ENCODE results near the gene SUGCT.
"Not testable (repeated sequence)": the region's sequence is repeated elsewhere in the genome, so short reads cannot be mapped to it uniquely, and the experiment has no call there.

SUGCT gene

DNA sequence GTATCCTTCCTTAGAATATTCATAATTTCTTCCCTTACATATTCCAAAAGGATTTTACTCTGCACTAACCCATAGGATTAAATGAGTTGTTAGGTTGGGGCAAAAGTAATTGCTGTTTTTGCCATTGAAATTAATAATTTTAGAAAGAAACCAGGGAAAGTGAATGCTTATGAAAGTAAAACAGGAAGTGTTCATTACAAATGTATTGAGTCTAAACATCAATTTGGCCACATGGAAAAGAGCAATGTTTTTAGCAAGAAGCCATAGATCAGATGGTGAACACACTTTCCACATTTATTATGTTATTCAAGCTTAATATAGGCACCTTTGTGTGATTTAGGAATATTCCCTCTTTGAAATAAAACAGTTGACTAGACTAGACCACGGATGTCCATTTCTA is 102.9 kb downstream of the SUGCT start:
- FAIRE-seq (no peak), DNase-seq (ENCODE audit: insufficient read length, low spot score) (no peak)

DNA sequence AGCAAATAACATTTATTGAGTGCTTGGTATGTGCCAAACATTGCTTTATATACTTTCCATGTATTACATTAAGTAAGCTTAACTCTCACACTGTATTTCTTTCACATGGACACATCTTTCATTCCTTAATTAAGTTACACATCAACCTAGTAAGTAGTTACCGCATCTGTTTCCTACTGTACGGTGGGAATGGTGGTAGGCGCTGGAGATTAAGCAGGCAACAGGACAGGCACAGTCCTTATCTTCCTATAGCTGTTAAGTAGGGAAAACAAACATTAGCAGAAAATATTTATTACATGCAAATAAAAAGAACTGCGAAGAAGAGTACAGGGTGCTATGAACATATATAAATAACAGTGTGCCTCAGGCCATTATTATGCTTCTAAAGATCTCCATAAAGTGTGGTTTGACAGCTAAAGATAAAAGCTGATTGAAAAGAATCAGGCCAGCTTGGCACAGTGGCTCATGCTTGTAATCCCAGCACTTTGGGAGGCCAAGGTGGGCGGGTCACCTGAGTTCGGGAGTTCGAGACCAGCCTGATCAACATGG is 105.0 kb downstream of the SUGCT start:
- FAIRE-seq: no peak
- DNase-seq (ENCODE audit: insufficient read length, low spot score): no peak
- TF ChIP-seq POLR2A (IDR thresholded peaks at IDR 0.05; ENCODE audit: low read depth, low read length): no peak
- TF ChIP-seq SPI1 (IDR thresholded peaks at IDR 0.05; ENCODE audit: low read depth, low read length): no peak
- no peak for TF ChIP-seq TAF1 (IDR thresholded peaks at IDR 0.05; ENCODE audit: low read depth, low read length)
- TF ChIP-seq POLR2AphosphoS5 (IDR thresholded peaks at IDR 0.05; ENCODE audit: low read depth, low read length): no peak
- TF ChIP-seq PAX5 (IDR thresholded peaks at IDR 0.05; ENCODE audit: insufficient read depth, low read length, severe bottlenecking): no peak
- no peak for TF ChIP-seq POU2F2 (IDR thresholded peaks at IDR 0.05; ENCODE audit: low read depth, low read length)

More for the DNA sequence above, 102.9 kb downstream of the SUGCT start:
- TF ChIP-seq POU2F2 (IDR thresholded peaks at IDR 0.05; ENCODE audit: low read depth, low read length) (no peak), POLR2AphosphoS5 (IDR thresholded peaks at IDR 0.05; ENCODE audit: low read depth, low read length) (no peak), SPI1 (IDR thresholded peaks at IDR 0.05; ENCODE audit: low read depth, low read length) (peak; percentile 63), POLR2A (IDR thresholded peaks at IDR 0.05; ENCODE audit: low read depth, low read length) (no peak)

GRCh38 chr7:40243076-40243475 is 108.3 kb downstream of the SUGCT start:
- TF ChIP-seq POLR2A (IDR thresholded peaks at IDR 0.05; ENCODE audit: low read depth, low read length): no peak
- no peak for TF ChIP-seq TAF1 (IDR thresholded peaks at IDR 0.05; ENCODE audit: low read depth, low read length)
- TF ChIP-seq SPI1 (IDR thresholded peaks at IDR 0.05; ENCODE audit: low read depth, low read length): no peak
- TF ChIP-seq PAX5 (IDR thresholded peaks at IDR 0.05; ENCODE audit: insufficient read depth, low read length, severe bottlenecking): no peak
- TF ChIP-seq POU2F2 (IDR thresholded peaks at IDR 0.05; ENCODE audit: low read depth, low read length): no peak
- no peak for TF ChIP-seq POLR2AphosphoS5 (IDR thresholded peaks at IDR 0.05; ENCODE audit: low read depth, low read length)
- DNase-seq (ENCODE audit: insufficient read length, low spot score) (no peak), FAIRE-seq (no peak)

DNA sequence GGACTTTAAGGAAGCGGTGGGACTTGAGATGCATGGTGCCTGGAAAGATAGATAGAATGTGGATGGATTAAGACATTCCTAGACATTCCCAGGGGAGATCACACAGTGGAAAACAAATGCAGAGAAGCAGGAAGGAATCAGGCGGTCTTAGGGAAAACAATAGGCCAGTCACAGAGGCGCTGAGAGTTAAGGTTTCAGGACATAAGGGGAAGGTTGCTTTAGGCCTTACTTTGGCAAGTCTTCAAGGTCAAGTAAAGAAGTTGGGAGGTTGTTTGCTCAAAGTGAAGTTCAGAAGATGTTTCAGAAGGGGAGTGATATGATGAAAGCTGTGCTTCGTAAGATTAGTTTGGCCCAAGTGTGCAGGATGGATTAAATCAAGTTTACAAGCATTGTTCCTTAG is 109.4 kb downstream of the SUGCT start:
- TF ChIP-seq POLR2A (IDR thresholded peaks at IDR 0.05; ENCODE audit: low read depth, low read length): no peak
- no peak for TF ChIP-seq POU2F2 (IDR thresholded peaks at IDR 0.05; ENCODE audit: low read depth, low read length)
- TF ChIP-seq TAF1 (IDR thresholded peaks at IDR 0.05; ENCODE audit: low read depth, low read length): no peak
- no peak for TF ChIP-seq PAX5 (IDR thresholded peaks at IDR 0.05; ENCODE audit: insufficient read depth, low read length, severe bottlenecking)
- TF ChIP-seq POLR2AphosphoS5 (IDR thresholded peaks at IDR 0.05; ENCODE audit: low read depth, low read length): no peak
- FAIRE-seq: no peak
- no peak for DNase-seq (ENCODE audit: insufficient read length, low spot score)

DNA sequence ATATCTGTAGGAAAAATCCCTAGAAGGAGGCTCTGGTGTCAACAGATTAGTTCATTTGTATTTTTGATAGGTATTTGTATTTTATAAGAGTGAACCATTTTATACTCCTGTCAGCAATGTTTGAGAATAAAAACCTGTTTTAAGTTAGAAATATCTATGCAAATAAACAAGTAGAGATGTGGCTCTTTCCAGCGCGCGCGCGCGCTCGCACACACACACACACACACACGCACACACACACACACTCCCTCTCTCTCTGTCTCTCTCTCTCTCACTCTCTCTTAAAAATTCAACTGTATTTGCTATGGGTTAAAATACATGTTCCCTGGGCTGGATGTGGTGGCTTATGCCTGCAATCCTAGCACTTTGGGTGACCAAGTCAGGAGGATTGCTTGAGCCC is 113.9 kb downstream of the SUGCT start:
- no peak for TF ChIP-seq POU2F2 (IDR thresholded peaks at IDR 0.05; ENCODE audit: low read depth, low read length)
- TF ChIP-seq SPI1 (IDR thresholded peaks at IDR 0.05; ENCODE audit: low read depth, low read length): no peak
- no peak for TF ChIP-seq POLR2AphosphoS5 (IDR thresholded peaks at IDR 0.05; ENCODE audit: low read depth, low read length)
- no peak for TF ChIP-seq PAX5 (IDR thresholded peaks at IDR 0.05; ENCODE audit: insufficient read depth, low read length, severe bottlenecking)
- no peak for TF ChIP-seq TAF1 (IDR thresholded peaks at IDR 0.05; ENCODE audit: low read depth, low read length)
- no peak for TF ChIP-seq POLR2A (IDR thresholded peaks at IDR 0.05; ENCODE audit: low read depth, low read length)
- DNase-seq (ENCODE audit: insufficient read length, low spot score): no peak
- FAIRE-seq: no peak

GRCh38 chr7:40253444-40253843 is 118.6 kb downstream of the SUGCT start:
- not testable (repeated sequence) for FAIRE-seq; DNase-seq (ENCODE audit: insufficient read length, low spot score)

- TF ChIP-seq POU2F2 (IDR thresholded peaks at IDR 0.05; ENCODE audit: low read depth, low read length): no peak
- TF ChIP-seq SPI1 (IDR thresholded peaks at IDR 0.05; ENCODE audit: low read depth, low read length): no peak
- no peak for TF ChIP-seq POLR2AphosphoS5 (IDR thresholded peaks at IDR 0.05; ENCODE audit: low read depth, low read length)
- TF ChIP-seq TAF1 (IDR thresholded peaks at IDR 0.05; ENCODE audit: low read depth, low read length): no peak
- no peak for TF ChIP-seq POLR2A (IDR thresholded peaks at IDR 0.05; ENCODE audit: low read depth, low read length)
- TF ChIP-seq PAX5 (IDR thresholded peaks at IDR 0.05; ENCODE audit: insufficient read depth, low read length, severe bottlenecking): no peak
- no peak for FAIRE-seq
- no peak for DNase-seq (ENCODE audit: insufficient read length, low spot score)
Measured at GRCh38 chr7:40263752-40264390, 129.1 kb downstream of the SUGCT start.

DNA sequence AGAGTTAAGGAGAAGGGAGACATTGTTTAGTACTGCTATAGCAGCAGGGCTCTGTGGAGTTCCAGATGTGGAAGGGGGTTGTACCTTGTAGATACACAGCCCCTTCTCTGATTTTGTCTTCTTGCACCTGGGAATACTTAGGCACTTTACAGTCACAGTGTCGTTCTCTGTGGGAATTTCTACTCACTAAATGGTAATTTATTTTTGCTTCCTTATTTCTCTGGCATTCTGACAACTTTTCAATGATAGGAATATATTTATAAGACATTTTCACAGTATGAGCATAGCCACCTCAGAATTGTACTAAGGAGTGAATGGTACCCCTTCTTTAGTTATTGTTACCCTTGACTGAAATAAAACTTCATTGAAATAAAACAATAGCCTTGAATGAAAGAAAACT is 132.8 kb downstream of the SUGCT start:
- FAIRE-seq: no peak
- no peak for DNase-seq (ENCODE audit: insufficient read length, low spot score)
- no peak for TF ChIP-seq PAX5 (IDR thresholded peaks at IDR 0.05; ENCODE audit: insufficient read depth, low read length, severe bottlenecking)
- no peak for TF ChIP-seq SPI1 (IDR thresholded peaks at IDR 0.05; ENCODE audit: low read depth, low read length)

- not testable (repeated sequence) for DNase-seq (ENCODE audit: insufficient read length, low spot score); FAIRE-seq
Measured at GRCh38 chr7:40268810-40269209, 134.0 kb downstream of the SUGCT start.

GRCh38 chr7:40276061-40276460 is 141.3 kb downstream of the SUGCT start:
- no peak for DNase-seq (ENCODE audit: insufficient read length, low spot score)
- no peak for FAIRE-seq
- TF ChIP-seq PAX5 (IDR thresholded peaks at IDR 0.05; ENCODE audit: insufficient read depth, low read length, severe bottlenecking) (no peak), POU2F2 (IDR thresholded peaks at IDR 0.05; ENCODE audit: low read depth, low read length) (no peak), TAF1 (IDR thresholded peaks at IDR 0.05; ENCODE audit: low read depth, low read length) (no peak), POLR2AphosphoS5 (IDR thresholded peaks at IDR 0.05; ENCODE audit: low read depth, low read length) (no peak), POLR2A (IDR thresholded peaks at IDR 0.05; ENCODE audit: low read depth, low read length) (no peak), SPI1 (IDR thresholded peaks at IDR 0.05; ENCODE audit: low read depth, low read length) (no peak)

DNA sequence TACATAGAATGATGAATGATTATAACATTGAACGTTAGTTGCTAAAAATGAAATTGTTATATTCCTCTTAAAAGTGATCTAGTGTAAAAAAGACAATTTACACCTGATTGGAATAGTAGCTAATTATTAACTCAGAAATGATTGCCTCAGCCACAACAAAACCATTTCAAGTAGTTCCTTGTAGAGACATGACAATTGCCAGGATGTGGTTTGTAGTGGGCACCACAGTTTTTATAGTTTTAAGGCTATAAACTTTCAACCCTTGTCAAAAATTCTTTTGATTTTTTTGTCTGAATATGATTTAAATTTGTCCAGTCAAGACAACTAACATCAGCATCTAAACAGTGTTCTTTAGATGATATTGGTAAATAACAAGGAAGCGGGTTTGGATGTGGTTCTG is 145.2 kb downstream of the SUGCT start:
- TF ChIP-seq POU2F2 (IDR thresholded peaks at IDR 0.05; ENCODE audit: low read depth, low read length) (no peak), SPI1 (IDR thresholded peaks at IDR 0.05; ENCODE audit: low read depth, low read length) (no peak), TAF1 (IDR thresholded peaks at IDR 0.05; ENCODE audit: low read depth, low read length) (no peak), PAX5 (IDR thresholded peaks at IDR 0.05; ENCODE audit: insufficient read depth, low read length, severe bottlenecking) (no peak), POLR2A (IDR thresholded peaks at IDR 0.05; ENCODE audit: low read depth, low read length) (no peak), POLR2AphosphoS5 (IDR thresholded peaks at IDR 0.05; ENCODE audit: low read depth, low read length) (no peak)
- no peak for DNase-seq (ENCODE audit: insufficient read length, low spot score)

More for the DNA sequence above, 145.2 kb downstream of the SUGCT start:
- no peak for FAIRE-seq
